ENCODE measurements around the gene CMTM2. TPM values are rescaled to one million over a fixed set of nuclear protein-coding genes. Genes with fewer than 3 reads are reported as not detected.
"Not testable (repeated sequence)": the region's sequence is repeated elsewhere in the genome, so short reads cannot be mapped to it uniquely, and the experiment has no call there.

The CMTM2 gene
- total RNA-seq, 2 experiments from 2014 or later = 0.19 to 0.91 TPM

GRCh38 chr16:66623755-66624154 lies 44.5 kb downstream of the CMTM2 start:
- TF ChIP-seq EZH2phosphoT487 (IDR thresholded peaks at IDR 0.05; ENCODE audit: borderline replicate concordance, low read depth, low read length) (no peak), CTCF (conservative IDR thresholded peaks at IDR 0.05; ENCODE audit: low read length) (no peak)
- intact Hi-C loops (cut with micrococcal nuclease; ENCODE audit: unreplicated experiment) = no loop called here
- BruUV-seq (replicated peaks) = no TSS peak

GRCh38 chr16:66627611-66628378 lies 48.5 kb downstream of the CMTM2 start:
- H3K4me3 ChIP-seq (ENCODE audit: low read depth, low read length, poor library complexity, severe bottlenecking); H3K9me2 ChIP-seq (ENCODE audit: insufficient read depth, low read length); H3K79me2 ChIP-seq (ENCODE audit: insufficient read depth, low read depth, low read length); H3K36me3 ChIP-seq (ENCODE audit: insufficient read depth, low read length); CTCF ChIA-PET (ENCODE audit: unreplicated experiment); H3K27ac ChIP-seq (ENCODE audit: low read depth, low read length, poor library complexity, severe bottlenecking); POLR2A ChIA-PET; intact Hi-C loops (cut with micrococcal nuclease; ENCODE audit: unreplicated experiment); BruUV-seq (replicated peaks); H2AFZ ChIP-seq (ENCODE audit: low read length); H4K20me1 ChIP-seq (ENCODE audit: insufficient read depth, low read length); H3K4me2 ChIP-seq (ENCODE audit: low read length); H3K9me3 ChIP-seq (ENCODE audit: low read length); H3K4me1 ChIP-seq (ENCODE audit: insufficient read depth, low read length, poor library complexity, severe bottlenecking); DNase-seq (ENCODE audit: low spot score): not testable (repeated sequence)

More at GRCh38 chr16:66623755-66624154, 44.5 kb downstream of the CMTM2 start:
- Histone ChIP-seq H3K4me1 (ENCODE audit: insufficient read depth, low read length, poor library complexity, severe bottlenecking) (peaks cover 17% of the 10 kb centered on the region), H4K20me1 (ENCODE audit: insufficient read depth, low read length) (no peaks in the 10 kb centered on the region), H2AFZ (ENCODE audit: low read length) (no peak overlapping the region), H3K27ac (ENCODE audit: low read depth, low read length, poor library complexity, severe bottlenecking) (no peak overlapping the region), H3K4me3 (ENCODE audit: low read depth, low read length, poor library complexity, severe bottlenecking) (no peak overlapping the region), H3K9me3 (ENCODE audit: low read length) (no peaks in the 10 kb centered on the region), H3K9me2 (ENCODE audit: insufficient read depth, low read length) (no peaks in the 10 kb centered on the region), H3K79me2 (ENCODE audit: insufficient read depth, low read depth, low read length) (no peaks in the 10 kb centered on the region), H3K36me3 (ENCODE audit: insufficient read depth, low read length) (no peaks in the 10 kb centered on the region), H3K4me2 (ENCODE audit: low read length) (no peak overlapping the region)
- DNase-seq (ENCODE audit: low spot score) = no peak
- ChIA-PET POLR2A (no interaction called here), CTCF (ENCODE audit: unreplicated experiment) (no interaction called here)

- Histone ChIP-seq H4K20me1 (ENCODE audit: insufficient read depth, low read length) (no peaks in the 10 kb centered on the region), H3K4me1 (ENCODE audit: insufficient read depth, low read length, poor library complexity, severe bottlenecking) (no peaks in the 10 kb centered on the region), H3K4me3 (ENCODE audit: low read depth, low read length, poor library complexity, severe bottlenecking) (no peak overlapping the region), H3K9me2 (ENCODE audit: insufficient read depth, low read length) (no peaks in the 10 kb centered on the region), H3K79me2 (ENCODE audit: insufficient read depth, low read depth, low read length) (no peaks in the 10 kb centered on the region), H3K4me2 (ENCODE audit: low read length) (no peak overlapping the region), H3K9me3 (ENCODE audit: low read length) (no peaks in the 10 kb centered on the region), H3K36me3 (ENCODE audit: insufficient read depth, low read length) (no peaks in the 10 kb centered on the region), H3K27ac (ENCODE audit: low read depth, low read length, poor library complexity, severe bottlenecking) (no peak overlapping the region), H2AFZ (ENCODE audit: low read length) (no peak overlapping the region)
- no peak for DNase-seq (ENCODE audit: low spot score)
- TF ChIP-seq CTCF (conservative IDR thresholded peaks at IDR 0.05; ENCODE audit: low read length) (no peak), EZH2phosphoT487 (IDR thresholded peaks at IDR 0.05; ENCODE audit: borderline replicate concordance, low read depth, low read length) (no peak)
- intact Hi-C loops (cut with micrococcal nuclease; ENCODE audit: unreplicated experiment) = no loop called here
- no TSS peak for BruUV-seq (replicated peaks)
- ChIA-PET POLR2A (interaction anchor here (1.8 kb wide), 1 partner anchor 10 kb away, joined by 4 read pairs; no protein-coding TSS in a partner anchor), CTCF (ENCODE audit: unreplicated experiment) (no interaction called here)
Observed at GRCh38 chr16:66629856-66630255, 50.6 kb downstream of the CMTM2 start.

- H3K9me2 ChIP-seq (ENCODE audit: insufficient read depth, low read length); CTCF ChIA-PET (ENCODE audit: unreplicated experiment); BruUV-seq (replicated peaks); H2AFZ ChIP-seq (ENCODE audit: low read length); H3K27ac ChIP-seq (ENCODE audit: low read depth, low read length, poor library complexity, severe bottlenecking); H3K4me3 ChIP-seq (ENCODE audit: low read depth, low read length, poor library complexity, severe bottlenecking); DNase-seq (ENCODE audit: low spot score); intact Hi-C loops (cut with micrococcal nuclease; ENCODE audit: unreplicated experiment); H3K36me3 ChIP-seq (ENCODE audit: insufficient read depth, low read length); H3K9me3 ChIP-seq (ENCODE audit: low read length); H4K20me1 ChIP-seq (ENCODE audit: insufficient read depth, low read length); H3K4me2 ChIP-seq (ENCODE audit: low read length); H3K4me1 ChIP-seq (ENCODE audit: insufficient read depth, low read length, poor library complexity, severe bottlenecking); H3K79me2 ChIP-seq (ENCODE audit: insufficient read depth, low read depth, low read length): not testable (repeated sequence)
- POLR2A ChIA-PET = interaction anchor here (1.8 kb wide), 1 partner anchor 10 kb away, joined by 4 read pairs; no protein-coding TSS in a partner anchor
Observed at GRCh38 chr16:66630561-66631260, 51.4 kb downstream of the CMTM2 start.

GRCh38 chr16:66631558-66631957 lies 52.3 kb downstream of the CMTM2 start:
- DNase-seq (ENCODE audit: low spot score); H3K36me3 ChIP-seq (ENCODE audit: insufficient read depth, low read length); H3K27ac ChIP-seq (ENCODE audit: low read depth, low read length, poor library complexity, severe bottlenecking); H4K20me1 ChIP-seq (ENCODE audit: insufficient read depth, low read length); H3K9me2 ChIP-seq (ENCODE audit: insufficient read depth, low read length); CTCF ChIA-PET (ENCODE audit: unreplicated experiment); H2AFZ ChIP-seq (ENCODE audit: low read length); BruUV-seq (replicated peaks); H3K4me1 ChIP-seq (ENCODE audit: insufficient read depth, low read length, poor library complexity, severe bottlenecking); POLR2A ChIA-PET; H3K4me3 ChIP-seq (ENCODE audit: low read depth, low read length, poor library complexity, severe bottlenecking); intact Hi-C loops (cut with micrococcal nuclease; ENCODE audit: unreplicated experiment); H3K79me2 ChIP-seq (ENCODE audit: insufficient read depth, low read depth, low read length); H3K9me3 ChIP-seq (ENCODE audit: low read length); H3K4me2 ChIP-seq (ENCODE audit: low read length): not testable (repeated sequence)
